Fibroblast of lung (primary cell): ENCODE results near the gene CFH. TPM values are rescaled to one million over a fixed set of nuclear protein-coding genes. Genes with fewer than 3 reads are reported as not detected.

Source experiments
- DNase-seq, 2 donors: peaks; one replicate each; pipeline versions ENCODE4 v3.0.0 to v3.0.0-alpha.2; 2010; ENCODE audit warnings: low read depth in 2 of 2
- H2AFZ ChIP-seq: 2 replicates; pipeline ENCODE4 v1.5.1; 2012; ENCODE audit warnings: low read length, control low read depth, inconsistent platforms
- H3K27ac ChIP-seq: 2 replicates; pipeline ENCODE4 v1.5.1; 2011; ENCODE audit warnings: low read length, control low read depth; ENCODE audit not compliant: insufficient read depth
- H3K27me3 ChIP-seq: 2 replicates; pipeline ENCODE4 v1.5.1; 2011; ENCODE audit warnings: mild to moderate bottlenecking, low read length; ENCODE audit not compliant: control insufficient read depth, insufficient read depth
- H3K36me3 ChIP-seq: 2 replicates; pipeline ENCODE4 v1.5.1; 2011; ENCODE audit warnings: low read length; ENCODE audit not compliant: control insufficient read depth, insufficient read depth
- H3K4me1 ChIP-seq: 2 replicates; pipeline ENCODE4 v1.5.1; 2011; ENCODE audit warnings: low read length; ENCODE audit not compliant: control insufficient read depth, insufficient read depth; ENCODE audit errors: extremely low read depth
- H3K4me2 ChIP-seq: 2 replicates; pipeline ENCODE4 v1.5.1; 2011; ENCODE audit warnings: low read length, control low read depth; ENCODE audit not compliant: insufficient read depth; ENCODE audit errors: extremely low read depth
- H3K4me3 ChIP-seq, 4 experiments: fragments of 200-600 bp in 1 of 4; sonication (generic) in 1 of 4; replicated peaks in 1 of 4; 2 replicates each; pipeline ENCODE4 v1.5.1; 2011 to 2016; ENCODE audit warnings: low read length in 4 of 4, low read depth in 3 of 4, mild to moderate bottlenecking in 3 of 4, control low read depth in 2 of 4, inconsistent platforms in 1 of 4, mixed read lengths in 1 of 4; ENCODE audit not compliant: insufficient read depth in 1 of 4; ENCODE audit errors: control extremely low read depth in 1 of 4
- H3K79me2 ChIP-seq: 2 replicates; pipeline ENCODE4 v1.5.1; 2012; ENCODE audit warnings: mild to moderate bottlenecking, low read length, inconsistent platforms; ENCODE audit not compliant: control insufficient read depth, insufficient read depth
- H3K9ac ChIP-seq: 2 replicates; pipeline ENCODE4 v1.5.1; 2011; ENCODE audit warnings: mild to moderate bottlenecking, low read length, control low read depth; ENCODE audit not compliant: insufficient read depth
- H3K9me3 ChIP-seq: 2 replicates; pipeline ENCODE4 v1.5.1; 2012; ENCODE audit warnings: low read depth, low read length; ENCODE audit not compliant: control insufficient read depth, insufficient read depth
- H4K20me1 ChIP-seq: 2 replicates; pipeline ENCODE4 v1.5.1; 2011; ENCODE audit warnings: low read length; ENCODE audit not compliant: control insufficient read depth, insufficient read depth; ENCODE audit errors: extremely low read depth
- CTCF ChIP-seq, 2 donors: IDR thresholded peaks in 1 of 2; conservative IDR thresholded peaks in 1 of 2; 1 replicate in 1 of 2; 2 replicates in 1 of 2; pipeline ENCODE4 v1.5.1; 2011 to 2012; ENCODE audit warnings: low read length in 2 of 2, control low read depth in 1 of 2, inconsistent platforms in 1 of 2, low read depth in 1 of 2, mild to moderate bottlenecking in 1 of 2
- EZH2 ChIP-seq: IDR thresholded peaks from 2 replicates; pipeline ENCODE4 v1.5.1; 2012; ENCODE audit warnings: low read length, control low read depth, mild to moderate bottlenecking; ENCODE audit errors: missing control alignments
- polyA plus RNA-seq, 2 donors: library from polyadenylated mRNA; depleted of rRNA in 1 of 2; stranded (reverse) in 1 of 2; unstranded in 1 of 2; fragments of >200 nt; gene quantifications; 2 replicates each; pipeline ENCODE4 v1.2.1, GENCODE V29; 2011 to 2012; ENCODE audit warnings: missing spikeins in 1 of 2
- total RNA-seq: library from RNA; depleted of rRNA; stranded (reverse); fragments of >200 nt; gene quantifications from 2 replicates; pipeline ENCODE4 v1.2.1, GENCODE V29; 2014

Gene CFH
- total and polyA plus RNA-seq, 2 donors (not counting 1 experiment from before 2014, with no cell fraction given), result 83.0 to 237 TPM

GRCh38 chr1:196660852-196661251 lies 9.0 kb downstream of the CFH start:
- H3K9ac ChIP-seq, result no peak overlapping the region

GRCh38 chr1:196661345-196661744 lies 9.5 kb downstream of the CFH start:
- no peaks in the 10 kb centered on the region for H3K9me3 ChIP-seq
- no peaks in the 10 kb centered on the region for H3K27me3 ChIP-seq
- H4K20me1 ChIP-seq, result no peaks in the 10 kb centered on the region
- no peaks in the 10 kb centered on the region for H3K4me1 ChIP-seq
- no peak overlapping the region for H3K27ac ChIP-seq
- no peak overlapping the region for H3K4me2 ChIP-seq
- no peaks in the 10 kb centered on the region for H3K36me3 ChIP-seq
- H3K4me3 ChIP-seq, result no peak overlapping the region
- no peak for DNase-seq
- H3K79me2 ChIP-seq, result no peaks in the 10 kb centered on the region
- no peak overlapping the region for H3K9ac ChIP-seq
- no peak for TF ChIP-seq EZH2
- TF ChIP-seq CTCF (conservative IDR thresholded peaks at IDR 0.05 in 1 of 2, IDR thresholded peaks at IDR 0.05 in 1 of 2; ENCODE audit: low read depth in 1 of 2, low read length in 2 of 2), result no peak
- H2AFZ ChIP-seq, result no peak overlapping the region

More at GRCh38 chr1:196660852-196661251, 9.0 kb downstream of the CFH start:
- Histone ChIP-seq H3K79me2 (no peaks in the 10 kb centered on the region), H3K36me3 (no peaks in the 10 kb centered on the region), H3K27ac (no peak overlapping the region), H4K20me1 (no peaks in the 10 kb centered on the region), H3K4me2 (no peak overlapping the region), H3K4me1 (no peaks in the 10 kb centered on the region), H3K4me3 (peak overlapping the region in 3 of 4 experiments; percentile 12 to 48 (median 44)), H3K27me3 (no peaks in the 10 kb centered on the region), H2AFZ (no peak overlapping the region), H3K9me3 (no peaks in the 10 kb centered on the region)
- TF ChIP-seq EZH2 (no peak), CTCF (conservative IDR thresholded peaks at IDR 0.05 in 1 of 2, IDR thresholded peaks at IDR 0.05 in 1 of 2; ENCODE audit: low read depth in 1 of 2, low read length in 2 of 2) (peak in 1 of 2 donors; percentile 30)
- DNase-seq, result peak; percentile 17 to 60

- no peak for DNase-seq
- Histone ChIP-seq H3K36me3 (no peaks in the 10 kb centered on the region), H4K20me1 (no peaks in the 10 kb centered on the region), H3K9me3 (no peaks in the 10 kb centered on the region), H3K9ac (no peak overlapping the region), H3K79me2 (no peaks in the 10 kb centered on the region), H3K4me2 (no peak overlapping the region), H3K27me3 (no peaks in the 10 kb centered on the region), H3K4me1 (no peaks in the 10 kb centered on the region), H2AFZ (no peak overlapping the region), H3K27ac (no peak overlapping the region), H3K4me3 (no peak overlapping the region)
- TF ChIP-seq EZH2 (no peak), CTCF (conservative IDR thresholded peaks at IDR 0.05 in 1 of 2, IDR thresholded peaks at IDR 0.05 in 1 of 2; ENCODE audit: low read depth in 1 of 2, low read length in 2 of 2) (no peak)
Observed at GRCh38 chr1:196667131-196667530, 15.3 kb downstream of the CFH start.
